GM18909 (cell line): Measurements from ENCODE around the gene MOK.

Source experiments
- ATAC-seq: cut with Tn5 transposase; IDR thresholded peaks from one replicate; pipeline ENCODE4 v1.9.1; 2021; ENCODE audit warnings: mild to moderate bottlenecking; ENCODE audit not compliant: unreplicated experiment, poor library complexity

The MOK gene

GRCh38 chr14:102187044-102187443, 117.9 kb downstream of the MOK start:
- no peak for ATAC-seq

GRCh38 chr14:102185360-102185759, 119.6 kb downstream of the MOK start:
- no peak for ATAC-seq

GRCh38 chr14:102184316-102185035, 120.5 kb downstream of the MOK start:
- ATAC-seq: no peak

- ATAC-seq: no peak
These were observed 121.1 kb downstream of the MOK start for GRCh38 chr14:102183886-102184285.

- ATAC-seq: no peak
These were observed 121.9 kb downstream of the MOK start for GRCh38 chr14:102182936-102183619.

GRCh38 chr14:102182190-102182589, 122.8 kb downstream of the MOK start:
- no peak for ATAC-seq

GRCh38 chr14:102181187-102181586, 123.8 kb downstream of the MOK start:
- ATAC-seq: no peak

- ATAC-seq: no peak
These were observed 124.5 kb downstream of the MOK start for GRCh38 chr14:102180248-102180998.
